Activated CD8-positive, alpha-beta memory T cell treated with anti-CD3 and anti-CD28 coated beads for 4 hours (primary cell): ENCODE measurements around the gene TIMP3.
A peak's percentile ranks its signal among the peaks of the same experiment; 100 is the strongest.

Source experiments
- DNase-seq, 2 donors: peaks; one replicate each; pipeline ENCODE4 v3.0.0-alpha.2; 2020; ENCODE audit warnings: low read depth in 2 of 2

Gene TIMP3

DNA sequence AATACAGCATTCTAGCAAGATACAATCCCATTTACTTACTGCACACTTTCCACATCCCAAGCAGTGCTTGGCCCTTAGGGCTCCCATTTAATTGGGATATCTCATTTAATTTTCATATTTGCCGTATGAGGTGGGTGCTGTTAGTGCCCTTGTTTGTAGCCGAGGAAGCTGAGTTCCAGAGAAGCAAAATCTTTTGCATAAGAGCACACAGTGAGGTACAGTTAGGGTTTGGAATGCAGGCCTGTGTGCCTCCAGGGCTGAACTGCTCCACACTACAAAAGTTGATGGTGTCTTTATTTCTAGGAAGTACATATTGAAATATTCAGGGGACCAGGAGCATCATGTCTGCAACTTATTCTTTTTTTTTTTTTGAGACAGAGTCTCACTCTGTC lies 15.5 kb upstream of the TIMP3 start:
- no peak for DNase-seq

DNA sequence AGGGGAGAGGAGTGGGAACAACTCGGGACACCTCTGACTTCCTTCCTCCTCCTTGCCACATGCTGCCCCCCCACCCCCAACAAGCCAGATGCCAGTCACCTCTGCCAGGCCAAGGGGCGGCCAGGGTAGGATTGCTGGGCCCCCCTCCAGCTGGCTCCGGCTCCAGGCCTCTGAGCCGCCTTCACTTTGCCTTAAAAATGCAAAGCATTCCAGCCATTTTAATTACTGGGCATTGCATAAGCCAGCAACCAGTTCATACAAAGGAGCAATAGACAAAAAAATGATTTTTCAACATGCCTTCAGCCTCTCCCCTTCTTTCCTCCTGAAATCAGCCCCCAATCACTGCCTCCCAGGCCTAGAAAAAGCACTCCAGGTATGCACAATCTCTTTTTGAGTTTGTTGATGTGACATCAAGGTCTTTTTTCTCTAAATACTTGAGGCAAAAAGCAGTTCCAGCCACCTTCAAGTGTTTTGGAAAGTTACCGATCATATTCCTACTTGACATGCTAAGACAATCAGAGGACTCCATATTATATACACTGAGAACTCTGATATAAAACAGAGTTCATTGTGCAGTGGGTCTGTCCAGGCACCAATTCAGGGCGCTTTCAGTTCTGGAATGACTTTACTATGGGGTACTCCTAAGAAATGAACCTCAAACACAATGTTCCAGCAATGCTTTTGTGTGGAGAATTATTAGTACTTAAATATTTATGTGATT lies 12.4 kb upstream of the TIMP3 start:
- no peak for DNase-seq

DNA sequence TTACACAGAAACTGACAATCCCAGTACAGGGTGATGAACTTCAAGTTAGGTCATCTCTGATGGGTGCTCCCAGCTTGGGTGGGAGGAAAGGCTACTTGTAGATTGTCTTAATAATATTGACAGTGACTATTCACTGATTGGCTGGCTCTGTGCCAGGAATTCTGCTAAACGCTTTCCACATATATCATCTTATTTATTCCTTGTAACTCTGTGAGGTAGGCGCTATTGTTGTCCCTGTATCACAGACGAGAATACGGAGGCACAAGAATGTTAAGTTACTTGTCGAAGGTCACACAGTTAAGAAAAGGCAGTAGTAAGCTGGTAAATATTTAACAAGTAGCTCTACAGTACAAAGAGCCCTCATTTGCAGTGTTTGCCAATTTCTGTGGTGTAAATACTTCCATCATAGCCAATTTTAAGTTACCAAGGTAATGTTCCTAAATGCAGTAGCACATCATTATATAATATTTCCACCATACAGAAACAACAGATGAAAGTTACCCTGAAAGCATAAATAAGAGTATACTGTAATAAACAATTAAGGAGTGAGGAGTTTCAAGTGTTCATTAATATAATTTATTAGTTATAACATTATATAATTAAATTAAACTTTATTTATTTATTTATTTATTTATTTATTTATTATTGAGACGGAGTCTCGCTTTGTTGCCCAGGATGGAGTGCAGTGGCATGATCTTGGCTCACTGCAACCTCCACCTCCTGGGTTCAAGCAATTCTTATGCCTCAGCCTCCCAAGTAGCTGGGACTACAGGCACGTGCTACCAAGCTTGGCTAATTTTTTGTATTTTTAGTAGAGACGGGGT lies 11.5 kb upstream of the TIMP3 start:
- DNase-seq = no peak

DNA sequence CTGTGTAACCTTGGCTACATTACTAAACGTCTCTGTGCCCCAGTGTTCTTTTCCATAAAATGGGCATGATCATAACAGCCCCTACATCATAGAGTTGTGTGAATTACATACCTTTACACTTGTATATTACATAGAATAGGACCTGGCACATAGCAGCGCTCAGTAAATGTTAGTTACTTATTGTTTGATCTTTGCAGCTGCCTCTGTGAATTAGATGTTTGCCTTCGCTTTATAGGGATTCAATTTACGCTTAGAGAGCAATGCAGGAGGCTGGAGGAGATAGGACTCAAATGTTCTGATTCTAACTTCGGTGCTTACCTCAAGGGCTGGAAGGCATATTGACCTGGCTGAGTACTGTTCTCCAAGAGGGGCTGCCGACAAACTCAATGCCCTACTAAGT lies 10.4 kb upstream of the TIMP3 start:
- DNase-seq = no peak

DNA sequence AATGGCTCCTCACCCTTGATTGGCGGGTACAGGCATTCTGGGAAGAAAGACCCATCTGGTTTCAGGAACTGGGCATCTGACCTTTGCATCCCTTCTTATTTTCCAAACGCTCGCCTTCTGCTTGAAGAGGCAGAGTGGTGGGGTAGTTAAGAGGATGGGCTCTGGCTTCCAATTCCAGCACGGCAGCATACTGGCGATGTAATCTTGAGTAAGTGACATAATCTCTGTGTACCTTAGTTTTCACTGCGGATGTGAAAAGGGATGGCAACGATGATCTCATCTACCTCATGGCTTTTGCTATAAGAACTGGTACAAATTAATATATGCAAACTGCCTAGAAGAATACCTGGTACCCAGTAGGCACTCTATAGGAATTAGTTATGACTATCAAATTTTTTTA lies 10.0 kb upstream of the TIMP3 start:
- no peak for DNase-seq

DNA sequence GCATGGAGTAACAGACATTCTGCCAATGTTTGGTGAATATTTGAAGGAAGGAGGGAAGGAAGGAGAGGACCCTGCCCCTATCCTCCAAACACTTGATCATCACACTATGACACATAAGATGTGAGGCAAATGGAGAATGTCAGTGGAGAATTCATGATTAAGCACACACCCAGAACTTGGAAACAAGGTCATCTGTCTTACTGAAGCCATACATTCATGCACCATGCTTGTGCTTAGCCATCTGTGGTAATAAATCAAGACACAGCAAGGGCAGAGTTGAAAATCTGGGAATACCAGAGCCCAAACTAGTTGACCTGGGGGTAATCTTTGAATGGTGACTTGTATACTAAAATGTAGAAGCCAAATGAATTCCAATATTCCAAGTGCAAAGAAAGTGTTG lies 7.9 kb upstream of the TIMP3 start:
- no peak for DNase-seq

DNA sequence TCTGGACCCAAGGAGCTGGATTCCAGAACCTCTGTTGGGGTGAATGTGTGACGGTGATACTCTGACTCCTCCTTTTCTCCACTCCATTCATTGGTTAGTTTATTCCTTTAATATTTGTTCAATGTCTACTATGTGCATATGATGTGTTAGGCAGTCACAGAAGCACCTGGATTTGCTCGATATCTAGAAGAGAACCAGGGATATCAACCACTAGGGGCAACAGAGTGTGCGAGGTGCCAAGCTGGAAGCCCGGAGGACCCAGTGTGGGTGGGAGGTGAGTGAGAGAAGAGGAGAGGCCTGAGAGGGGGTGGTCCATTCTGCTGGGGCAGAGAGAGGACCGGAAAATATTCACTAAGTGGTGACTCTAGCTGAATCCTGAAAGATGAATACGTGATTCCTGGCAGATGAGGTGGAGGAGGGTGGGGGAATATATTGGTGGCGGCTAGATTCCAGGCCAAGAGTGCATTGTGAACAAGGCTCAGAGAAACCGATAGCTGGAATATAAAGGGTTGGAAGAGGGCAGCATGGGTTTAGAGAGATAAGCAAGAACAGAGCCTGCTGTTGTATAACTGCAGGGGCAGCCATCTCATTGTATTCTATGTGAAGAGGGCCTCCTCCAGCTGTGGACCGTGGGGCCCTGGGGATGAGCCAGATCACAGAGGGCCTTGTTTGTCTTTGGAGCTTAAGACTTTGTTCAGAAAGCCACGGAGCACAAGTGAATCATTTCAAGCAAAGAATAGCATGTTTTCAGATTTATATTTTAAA lies 6.9 kb upstream of the TIMP3 start:
- DNase-seq = no peak

DNA sequence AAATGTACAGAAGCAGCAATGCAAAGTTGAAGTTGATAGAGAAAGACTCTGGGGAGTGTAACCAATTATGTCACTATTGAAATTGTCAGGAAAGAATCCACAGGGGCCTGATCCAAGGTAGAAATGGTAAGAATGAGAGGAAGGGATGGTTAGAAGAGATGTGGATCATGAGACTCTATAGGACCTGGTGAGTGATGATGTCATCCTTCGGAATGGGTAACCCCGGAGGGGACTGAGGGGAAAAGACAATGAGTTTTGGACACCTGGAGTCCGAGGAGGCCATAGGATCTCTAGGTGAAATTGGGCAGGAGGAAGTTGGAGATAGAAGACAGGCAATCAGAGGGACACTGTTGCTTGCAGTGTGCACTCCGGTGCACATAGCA lies 6.3 kb upstream of the TIMP3 start:
- DNase-seq = no peak

DNA sequence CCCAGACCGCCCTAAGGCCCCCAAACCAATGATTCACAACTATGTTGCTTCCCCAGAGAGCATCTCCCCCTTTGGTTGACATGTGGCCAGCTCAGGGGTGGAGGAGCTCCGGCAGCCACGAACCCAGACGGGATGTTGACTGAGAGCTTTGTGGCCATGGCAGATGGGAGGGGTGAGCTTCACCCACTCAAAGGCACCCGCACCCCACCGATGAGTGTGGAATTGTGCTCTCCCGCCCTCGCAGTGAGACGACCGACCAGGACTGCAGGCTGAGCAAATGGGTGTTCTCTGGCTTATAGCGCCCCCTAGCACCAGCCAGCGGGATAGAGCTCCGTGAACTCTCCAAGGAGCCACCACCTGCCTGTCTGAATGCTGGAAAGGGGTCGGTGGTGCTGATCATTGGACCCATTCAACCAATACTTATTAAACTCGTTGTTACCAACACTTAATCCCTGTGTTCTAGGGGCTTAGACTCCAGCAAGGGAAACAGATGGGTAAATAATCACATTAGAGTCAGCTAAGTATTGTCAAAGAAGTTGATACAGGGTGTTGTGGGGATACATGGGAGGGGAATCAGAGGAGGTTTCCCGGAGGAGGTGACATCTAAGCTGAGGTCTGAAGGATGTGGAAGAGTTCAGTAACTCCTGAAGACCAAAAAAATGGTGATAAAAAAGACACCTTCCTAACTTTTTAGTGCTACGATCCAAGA lies 4.5 kb upstream of the TIMP3 start:
- peak in 1 of 2 donors; percentile 20 for DNase-seq

DNA sequence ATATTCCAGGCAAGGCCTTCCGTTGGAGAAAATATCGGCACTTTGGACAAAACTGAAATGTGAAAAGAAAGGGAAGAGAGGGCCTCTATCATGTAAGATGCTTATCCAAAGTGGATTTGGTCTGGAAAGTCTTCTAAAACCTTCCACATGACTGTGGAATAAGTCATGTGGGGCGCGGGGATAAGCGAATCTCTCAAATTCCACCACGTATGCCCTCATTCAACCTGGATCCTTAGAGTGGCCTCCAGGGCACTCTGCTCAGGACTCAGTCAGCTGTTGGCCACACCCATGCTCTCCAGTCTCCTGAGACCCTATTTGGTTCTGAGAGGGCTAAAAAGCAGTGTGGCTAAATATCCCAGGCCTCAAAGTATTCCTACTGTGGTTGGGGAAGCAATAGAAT lies 2.0 kb upstream of the TIMP3 start:
- DNase-seq = no peak

DNA sequence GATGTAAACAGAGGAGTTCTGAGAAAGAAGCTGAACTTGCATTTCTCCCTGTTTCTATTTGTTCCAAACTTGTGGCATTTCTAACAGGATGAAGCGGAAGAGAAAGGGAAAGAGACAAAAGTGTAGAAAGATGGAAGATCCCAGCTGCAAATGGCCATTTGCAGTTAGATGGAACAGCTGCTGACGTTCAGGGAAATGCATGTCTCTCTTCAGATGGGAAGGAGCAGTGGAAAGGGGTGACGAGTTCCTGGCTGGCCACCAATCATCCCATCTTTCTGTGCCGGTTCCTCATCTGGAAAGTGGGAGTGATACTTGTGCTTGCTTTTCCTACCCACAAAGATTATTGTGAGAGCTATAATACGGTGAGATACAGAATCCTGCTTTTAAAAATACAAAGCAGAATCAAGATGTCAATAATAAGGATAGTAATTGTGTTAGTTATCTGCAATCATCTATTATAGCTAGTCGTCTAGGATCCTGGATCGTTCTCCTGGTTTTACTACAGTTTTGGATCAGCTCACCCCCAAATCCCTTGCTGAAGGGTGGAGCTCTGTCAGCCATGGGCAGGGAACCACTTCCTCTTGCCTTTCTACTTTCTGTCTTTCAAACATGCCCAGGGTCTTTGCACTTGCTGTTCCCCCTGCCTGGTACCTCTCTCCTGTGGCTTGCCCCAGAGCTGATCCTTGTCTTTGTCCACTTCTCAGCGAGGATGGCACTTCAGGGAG lies 1.2 kb upstream of the TIMP3 start:
- DNase-seq = no peak

DNA sequence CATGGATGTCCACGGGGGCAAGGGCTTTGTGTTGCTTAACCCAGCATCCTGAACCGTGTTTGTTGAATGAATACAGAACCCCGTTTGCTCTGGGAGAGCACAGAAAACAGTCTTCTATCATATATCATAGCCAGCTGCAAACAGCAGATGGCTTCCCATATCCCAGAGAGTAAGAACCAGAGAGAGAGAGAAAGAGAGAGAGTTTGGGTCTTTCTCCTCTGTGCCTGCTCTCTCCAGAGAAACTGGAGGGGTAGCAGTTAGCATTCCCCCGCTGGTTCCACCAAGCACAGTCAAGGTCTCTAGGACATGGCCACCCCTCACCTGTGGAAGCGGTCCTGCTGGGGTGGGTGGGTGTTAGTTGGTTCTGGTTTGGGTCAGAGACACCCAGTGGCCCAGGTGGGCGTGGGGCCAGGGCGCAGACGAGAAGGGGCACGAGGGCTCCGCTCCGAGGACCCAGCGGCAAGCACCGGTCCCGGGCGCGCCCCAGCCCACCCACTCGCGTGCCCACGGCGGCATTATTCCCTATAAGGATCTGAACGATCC lies 440 bp upstream of the TIMP3 start:
- DNase-seq = no peak

DNA sequence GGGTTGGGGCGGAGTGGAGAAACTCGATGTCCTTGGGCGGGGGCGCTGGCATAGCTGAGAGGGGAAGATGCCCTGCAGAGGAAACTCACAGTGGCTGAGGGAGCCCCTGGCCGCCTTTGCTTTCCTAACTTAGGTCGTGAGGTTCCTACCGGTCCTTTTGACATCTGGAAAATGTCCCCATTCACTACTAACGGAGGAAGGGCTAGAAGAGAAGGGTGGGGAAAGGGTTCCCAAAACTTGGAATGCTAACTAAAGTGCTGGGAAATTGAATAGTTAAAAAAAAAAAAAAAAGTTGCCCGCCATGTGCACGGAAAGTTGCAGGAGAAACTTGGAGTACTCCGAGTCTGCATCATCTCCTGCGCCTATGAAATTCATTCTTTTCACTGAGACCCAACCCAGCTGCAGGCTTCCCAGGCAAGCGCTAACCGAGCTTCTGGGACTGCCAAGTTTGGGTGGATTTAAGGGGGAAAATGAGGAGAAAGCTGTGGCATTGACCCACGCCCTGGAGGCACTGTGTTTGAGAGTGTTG lies 796 bp downstream of the TIMP3 start:
- DNase-seq = no peak

DNA sequence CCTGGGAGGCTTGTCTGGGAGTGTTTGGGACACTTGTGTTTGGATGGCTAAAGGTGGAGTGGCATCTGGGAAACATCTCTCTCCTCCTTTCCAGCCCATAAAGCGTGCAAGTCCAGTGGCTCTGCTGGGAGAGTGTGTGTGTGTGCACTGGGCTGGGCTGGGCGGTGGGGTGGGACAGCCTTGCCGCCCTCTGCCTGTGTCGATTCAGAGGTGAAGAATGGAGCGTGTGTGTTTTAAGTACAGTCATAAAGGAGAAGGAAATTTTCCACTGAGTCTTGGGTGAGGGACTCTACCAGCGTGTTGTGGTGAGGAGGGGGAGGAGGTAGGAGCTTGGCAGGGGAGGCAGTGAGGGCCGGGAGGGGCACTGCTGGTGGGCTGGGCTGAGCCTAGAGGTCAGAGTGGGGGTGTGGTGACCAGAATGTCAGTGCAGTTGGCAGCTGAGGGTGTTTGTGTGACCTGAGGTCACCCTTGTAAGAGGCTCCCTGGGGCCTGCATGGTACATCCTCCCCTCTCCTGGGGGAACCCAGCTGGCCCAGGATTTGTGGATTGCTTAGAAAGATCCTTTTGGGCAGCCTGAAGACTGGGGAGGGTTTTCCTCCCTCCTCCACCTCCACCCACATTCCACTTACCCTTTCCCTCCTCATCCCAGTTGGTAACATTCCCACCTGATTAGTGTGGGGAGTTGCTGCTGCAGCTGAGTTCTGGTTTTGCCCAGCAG lies 1.7 kb downstream of the TIMP3 start:
- DNase-seq = no peak

DNA sequence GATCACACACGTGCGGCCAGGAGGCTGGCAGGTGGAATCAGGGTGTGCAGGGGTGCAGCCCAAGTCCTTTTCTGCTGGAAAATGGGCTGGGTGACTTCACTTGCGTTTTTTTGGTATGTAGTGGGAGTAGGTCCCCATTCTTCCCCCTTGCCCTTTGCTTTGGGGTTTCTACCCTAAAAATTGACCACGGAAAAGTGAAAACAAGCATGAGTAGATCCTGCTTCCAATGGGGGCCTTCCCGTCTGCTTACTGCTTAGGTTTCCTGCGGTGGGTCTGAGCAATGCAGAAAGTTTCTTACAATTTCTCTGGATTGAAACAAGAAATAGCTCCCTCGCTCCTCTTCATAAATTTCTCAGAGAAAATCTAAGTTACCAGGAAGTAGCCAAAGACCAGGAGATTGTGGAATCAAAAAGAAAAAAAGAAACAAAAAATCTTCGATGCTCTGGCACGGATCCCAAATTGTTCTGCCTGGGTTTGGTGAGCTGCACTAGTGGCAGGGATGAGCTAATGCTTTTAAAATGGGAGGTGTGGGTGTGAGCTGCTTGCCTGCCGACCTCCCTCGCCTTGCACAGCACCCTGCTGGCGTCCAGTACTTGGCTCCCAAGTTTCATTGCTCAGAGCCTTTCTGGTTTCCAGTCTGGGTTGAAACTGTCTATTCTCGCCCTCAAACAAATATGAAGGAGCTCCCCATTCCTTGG lies 2.4 kb downstream of the TIMP3 start:
- no peak for DNase-seq

DNA sequence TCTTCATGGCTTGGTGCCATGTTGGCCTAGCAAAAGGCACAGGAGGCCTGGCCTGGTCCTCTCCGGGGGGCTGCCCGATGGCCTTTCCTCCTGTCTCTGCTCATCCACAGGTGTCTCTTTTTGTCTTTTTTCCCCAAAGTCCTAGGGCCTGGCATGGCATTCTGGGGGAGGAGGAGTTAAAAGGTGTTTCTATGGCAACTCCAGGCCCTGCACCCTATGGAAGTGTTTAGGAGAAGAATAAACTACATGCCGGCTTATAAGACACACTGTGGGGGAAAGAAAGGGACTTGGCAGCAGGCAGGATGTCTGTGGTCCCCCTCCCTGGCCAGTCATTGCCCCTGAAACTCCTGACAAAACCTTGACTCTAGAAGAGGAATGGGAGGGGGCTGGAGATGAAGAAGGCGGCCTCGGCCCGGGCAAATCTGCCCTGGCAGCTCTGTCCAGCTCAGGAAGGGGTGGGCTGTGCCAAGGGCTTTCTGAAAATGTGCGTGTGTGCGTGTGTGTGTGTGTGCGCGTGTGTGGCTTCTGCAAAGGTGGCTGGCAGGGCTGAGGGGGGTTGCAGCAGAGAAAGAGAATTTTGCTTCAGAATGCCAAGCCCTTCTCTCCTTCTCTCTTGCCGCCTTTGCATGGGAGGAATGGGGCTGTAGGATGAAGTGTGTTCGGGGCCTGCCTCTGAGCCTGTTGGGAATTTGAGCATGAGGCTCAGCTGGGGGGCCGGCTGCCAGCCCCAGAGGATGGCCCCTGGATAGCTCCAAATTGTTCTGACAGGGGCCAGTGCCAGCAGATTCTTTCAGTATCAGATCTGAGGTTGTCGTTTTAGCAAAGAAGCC lies 3.2 kb downstream of the TIMP3 start:
- DNase-seq = no peak

DNA sequence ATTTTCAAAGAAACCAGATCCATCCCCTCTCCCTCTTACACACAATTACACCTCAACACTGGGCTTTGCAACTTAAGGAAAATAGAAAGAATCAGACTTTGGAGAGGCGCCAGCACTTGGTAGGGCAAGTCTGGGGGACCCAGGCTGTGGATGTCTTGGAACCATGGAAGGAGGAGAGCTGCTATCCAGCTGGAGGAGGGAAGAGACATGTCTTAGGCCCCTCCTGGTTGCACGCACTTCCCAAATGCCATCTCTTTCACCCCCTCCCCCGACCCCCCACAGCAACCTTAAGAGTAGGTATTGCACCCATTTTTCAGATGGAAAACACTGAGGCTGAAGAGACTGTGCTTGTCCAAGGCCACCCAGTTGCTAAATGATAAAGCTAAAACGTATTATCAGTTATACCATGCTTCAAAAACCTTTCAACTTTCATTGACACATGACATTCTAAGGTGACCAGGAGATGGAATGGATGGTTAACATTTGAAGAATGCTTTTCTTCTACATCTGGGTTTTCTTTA lies 3.9 kb downstream of the TIMP3 start:
- DNase-seq = no peak

DNA sequence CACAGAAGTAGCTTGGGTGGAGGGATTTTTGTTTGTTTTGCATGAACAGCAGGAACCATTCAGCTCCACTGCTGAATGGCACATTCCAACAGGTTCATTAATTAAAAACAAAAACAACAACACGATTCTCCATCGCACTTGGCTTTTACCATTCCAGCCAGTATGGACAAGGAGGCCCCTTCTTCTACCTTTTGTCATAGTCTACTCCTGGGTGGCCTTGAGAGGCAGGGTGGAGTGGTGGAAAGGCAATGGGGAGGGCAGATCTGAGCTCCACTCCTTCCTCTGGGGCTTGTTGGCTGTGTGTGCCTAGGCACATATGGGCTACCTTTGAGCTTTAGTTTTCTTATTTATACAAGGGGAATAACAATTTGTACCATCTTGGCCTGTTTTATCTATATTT lies 4.8 kb downstream of the TIMP3 start:
- no peak for DNase-seq
